BJ (cell line): Measurements from ENCODE around the gene ZNF268. TPM values are rescaled to one million over a fixed set of nuclear protein-coding genes. Genes with fewer than 3 reads are reported as not detected.

ENCODE experiments used
- CTCF ChIA-PET: fragments of 350-600 bp; formaldehyde crosslinking; extraction: SDS; loops from one replicate; lab custom pipeline; 2021; ENCODE audit warnings: antibody characterized with exemption, inconsistent platforms; lab: Yijun Ruan, JAX
- POLR2A ChIA-PET: fragments of 300-600 bp; sonication (Branson Sonifier 250); formaldehyde crosslinking; extraction: SDS; loops from one replicate; lab custom pipeline; 2021; ENCODE audit warnings: antibody characterized with exemption; lab: Charles Lee
- DNase-seq: peaks from one replicate; pipeline ENCODE4 v3.0.0-alpha.2; 2011; ENCODE audit warnings: low read depth
- H3K27me3 ChIP-seq: 2 replicates; pipeline ENCODE4 v1.6.0; 2011; ENCODE audit warnings: low read length; ENCODE audit not compliant: control insufficient read depth, insufficient read depth
- H3K36me3 ChIP-seq: 2 replicates; pipeline ENCODE4 v1.5.1; 2011; ENCODE audit warnings: low read length; ENCODE audit not compliant: control insufficient read depth, insufficient read depth
- H3K4me3 ChIP-seq: 2 replicates; pipeline ENCODE4 v1.5.1; 2011; ENCODE audit warnings: low read depth, mild to moderate bottlenecking, control low read depth, low read length
- polyA plus RNA-seq: library from polyadenylated mRNA; depleted of rRNA; stranded (reverse); fragments of >200 nt; gene quantifications from 2 replicates; pipeline ENCODE4 v1.2.3, GENCODE V29; 2011
- TF ChIP-seq, protein P1 (sequence below): IDR thresholded peaks from 2 replicates; pipeline ENCODE4 v1.5.1; 2011; ENCODE audit warnings: low read depth, mild to moderate bottlenecking, control low read depth, inconsistent platforms, low read length, moderate library complexity; ENCODE audit not compliant: insufficient read depth

The ZNF268 gene
- polyA plus RNA-seq, 1 experiment, result 9.9 TPM

DNA sequence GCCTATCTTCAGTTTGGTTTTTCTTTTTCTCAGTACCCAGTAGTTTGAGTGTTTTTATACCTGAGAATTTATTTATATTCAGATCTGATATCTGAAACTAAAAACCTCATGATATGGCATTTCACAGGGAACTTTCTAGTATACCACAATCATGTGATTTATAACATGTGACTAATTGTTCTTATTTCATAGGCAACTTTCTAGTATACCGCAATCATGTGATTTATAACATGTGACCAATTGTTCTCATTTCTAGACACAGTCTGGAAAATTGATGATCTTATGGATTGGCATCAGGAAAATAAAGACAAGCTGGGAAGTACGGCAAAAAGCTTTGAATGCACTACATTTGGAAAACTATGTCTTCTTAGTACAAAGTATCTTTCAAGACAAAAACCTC lies 20.6 kb downstream of the ZNF268 start:
- DNase-seq, result no peak
- TF ChIP-seq, protein P1, sequence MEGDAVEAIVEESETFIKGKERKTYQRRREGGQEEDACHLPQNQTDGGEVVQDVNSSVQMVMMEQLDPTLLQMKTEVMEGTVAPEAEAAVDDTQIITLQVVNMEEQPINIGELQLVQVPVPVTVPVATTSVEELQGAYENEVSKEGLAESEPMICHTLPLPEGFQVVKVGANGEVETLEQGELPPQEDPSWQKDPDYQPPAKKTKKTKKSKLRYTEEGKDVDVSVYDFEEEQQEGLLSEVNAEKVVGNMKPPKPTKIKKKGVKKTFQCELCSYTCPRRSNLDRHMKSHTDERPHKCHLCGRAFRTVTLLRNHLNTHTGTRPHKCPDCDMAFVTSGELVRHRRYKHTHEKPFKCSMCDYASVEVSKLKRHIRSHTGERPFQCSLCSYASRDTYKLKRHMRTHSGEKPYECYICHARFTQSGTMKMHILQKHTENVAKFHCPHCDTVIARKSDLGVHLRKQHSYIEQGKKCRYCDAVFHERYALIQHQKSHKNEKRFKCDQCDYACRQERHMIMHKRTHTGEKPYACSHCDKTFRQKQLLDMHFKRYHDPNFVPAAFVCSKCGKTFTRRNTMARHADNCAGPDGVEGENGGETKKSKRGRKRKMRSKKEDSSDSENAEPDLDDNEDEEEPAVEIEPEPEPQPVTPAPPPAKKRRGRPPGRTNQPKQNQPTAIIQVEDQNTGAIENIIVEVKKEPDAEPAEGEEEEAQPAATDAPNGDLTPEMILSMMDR, result no peak
- CTCF ChIA-PET, result no interaction called here
- Histone ChIP-seq H3K27me3 (no peaks in the 10 kb centered on the region), H3K4me3 (no peak overlapping the region), H3K36me3 (peaks cover 7% of the 10 kb centered on the region)
- POLR2A ChIA-PET, result no interaction called here

DNA sequence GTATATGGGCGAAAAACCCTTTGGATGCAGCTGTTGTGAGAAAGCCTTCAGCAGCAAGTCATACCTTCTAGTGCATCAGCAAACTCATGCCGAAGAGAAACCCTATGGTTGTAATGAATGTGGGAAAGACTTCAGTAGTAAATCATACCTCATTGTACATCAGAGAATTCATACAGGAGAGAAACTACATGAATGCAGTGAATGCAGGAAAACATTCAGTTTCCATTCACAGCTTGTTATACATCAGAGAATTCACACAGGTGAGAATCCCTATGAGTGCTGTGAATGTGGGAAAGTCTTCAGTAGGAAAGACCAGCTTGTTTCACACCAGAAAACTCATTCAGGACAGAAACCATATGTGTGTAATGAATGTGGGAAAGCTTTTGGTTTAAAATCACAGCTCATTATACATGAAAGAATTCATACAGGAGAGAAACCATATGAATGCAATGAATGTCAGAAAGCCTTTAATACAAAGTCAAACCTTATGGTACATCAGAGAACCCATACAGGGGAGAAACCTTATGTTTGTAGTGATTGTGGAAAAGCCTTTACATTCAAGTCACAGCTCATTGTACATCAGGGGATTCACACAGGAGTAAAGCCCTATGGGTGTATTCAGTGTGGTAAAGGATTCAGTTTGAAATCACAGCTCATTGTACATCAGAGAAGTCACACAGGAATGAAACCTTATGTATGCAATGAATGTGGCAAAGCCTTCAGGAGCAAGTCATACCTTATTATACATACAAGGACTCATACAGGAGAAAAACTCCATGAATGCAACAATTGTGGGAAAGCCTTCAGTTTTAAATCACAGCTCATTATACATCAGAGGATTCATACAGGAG lies 21.4 kb downstream of the ZNF268 start:
- H3K27me3 ChIP-seq, result no peaks in the 10 kb centered on the region
- no peak overlapping the region for H3K4me3 ChIP-seq
- DNase-seq, result no peak
- POLR2A ChIA-PET, result no interaction called here
- H3K36me3 ChIP-seq, result peaks cover 7% of the 10 kb centered on the region
- TF ChIP-seq, protein P1, result no peak
- CTCF ChIA-PET, result interaction anchor here (1.1 kb wide), 1 partner anchor 14 kb away, joined by 3 read pairs; no protein-coding TSS in a partner anchor

DNA sequence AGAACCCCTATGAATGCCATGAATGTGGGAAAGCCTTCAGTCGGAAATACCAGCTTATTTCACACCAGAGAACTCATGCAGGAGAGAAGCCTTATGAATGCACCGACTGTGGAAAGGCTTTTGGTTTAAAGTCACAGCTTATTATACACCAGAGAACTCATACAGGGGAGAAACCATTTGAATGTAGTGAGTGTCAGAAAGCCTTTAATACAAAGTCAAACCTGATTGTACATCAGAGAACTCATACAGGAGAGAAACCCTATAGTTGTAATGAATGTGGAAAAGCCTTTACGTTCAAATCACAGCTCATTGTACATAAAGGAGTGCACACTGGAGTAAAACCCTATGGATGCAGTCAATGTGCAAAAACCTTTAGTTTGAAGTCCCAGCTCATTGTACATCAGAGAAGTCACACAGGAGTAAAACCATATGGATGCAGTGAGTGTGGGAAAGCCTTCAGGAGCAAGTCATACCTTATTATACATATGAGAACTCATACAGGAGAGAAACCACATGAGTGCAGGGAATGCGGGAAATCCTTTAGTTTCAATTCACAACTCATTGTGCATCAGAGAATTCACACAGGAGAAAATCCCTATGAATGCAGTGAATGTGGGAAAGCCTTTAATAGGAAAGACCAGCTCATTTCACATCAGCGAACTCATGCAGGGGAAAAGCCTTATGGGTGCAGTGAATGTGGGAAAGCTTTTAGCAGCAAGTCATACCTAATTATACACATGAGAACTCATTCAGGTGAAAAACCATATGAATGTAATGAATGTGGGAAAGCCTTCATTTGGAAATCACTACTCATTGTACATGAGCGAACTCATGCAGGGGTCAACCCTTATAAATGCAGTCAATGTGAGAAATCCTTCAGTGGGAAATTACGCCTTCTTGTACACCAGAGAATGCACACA lies 22.3 kb downstream of the ZNF268 start:
- Histone ChIP-seq H3K27me3 (no peaks in the 10 kb centered on the region), H3K4me3 (no peak overlapping the region), H3K36me3 (peaks cover 7% of the 10 kb centered on the region)
- no peak for DNase-seq
- POLR2A ChIA-PET, result no interaction called here
- CTCF ChIA-PET, result interaction anchor here (1.1 kb wide), 1 partner anchor 15 kb away, joined by 3 read pairs; no protein-coding TSS in a partner anchor
- TF ChIP-seq, protein P1, result no peak

DNA sequence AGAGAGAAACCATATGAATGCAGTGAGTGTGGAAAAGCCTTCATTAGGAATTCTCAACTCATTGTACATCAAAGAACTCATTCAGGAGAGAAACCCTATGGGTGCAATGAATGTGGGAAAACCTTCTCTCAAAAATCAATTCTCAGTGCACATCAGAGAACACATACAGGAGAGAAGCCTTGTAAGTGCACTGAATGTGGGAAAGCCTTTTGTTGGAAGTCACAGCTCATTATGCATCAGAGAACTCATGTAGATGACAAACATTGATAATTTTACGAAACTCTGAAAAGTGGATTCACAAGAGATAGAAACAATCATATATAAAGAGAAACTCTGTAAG lies 22.9 kb downstream of the ZNF268 start:
- TF ChIP-seq, protein P1, result no peak
- ChIA-PET CTCF (no interaction called here), POLR2A (no interaction called here)
- Histone ChIP-seq H3K4me3 (no peak overlapping the region), H3K36me3 (peaks cover 7% of the 10 kb centered on the region), H3K27me3 (no peaks in the 10 kb centered on the region)
- no peak for DNase-seq

DNA sequence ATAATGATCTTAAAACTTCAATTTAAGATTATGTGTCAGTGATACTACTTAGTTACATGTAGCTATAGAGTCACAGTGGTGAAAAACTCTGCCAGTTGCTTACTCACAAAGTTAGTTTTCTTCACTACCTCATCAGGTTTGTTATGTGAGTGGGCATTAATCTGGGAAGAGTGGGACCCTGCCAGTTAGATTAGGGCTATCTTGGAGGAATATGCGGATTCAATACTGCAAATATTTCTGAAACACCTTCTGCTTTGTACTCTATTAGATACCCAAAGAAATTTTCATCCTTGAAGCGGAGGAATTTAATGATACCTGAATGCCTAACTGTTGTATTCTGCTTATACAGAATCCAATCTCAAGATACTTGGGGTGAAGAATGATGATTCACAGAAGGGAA lies 25.1 kb downstream of the ZNF268 start:
- Histone ChIP-seq H3K27me3 (no peaks in the 10 kb centered on the region), H3K36me3 (peaks cover 7% of the 10 kb centered on the region), H3K4me3 (no peak overlapping the region)
- DNase-seq, result no peak
- CTCF ChIA-PET, result no interaction called here
- POLR2A ChIA-PET, result no interaction called here
- TF ChIP-seq, protein P1, result no peak
